ENCODE data around the gene CCDC90B. TPM values are rescaled to one million over a fixed set of nuclear protein-coding genes. Genes with fewer than 3 reads are reported as not detected.

The CCDC90B gene
- total RNA-seq, 3 donors from 2014 or later, result 26.6 to 38.3 (median 26.6) TPM

DNA sequence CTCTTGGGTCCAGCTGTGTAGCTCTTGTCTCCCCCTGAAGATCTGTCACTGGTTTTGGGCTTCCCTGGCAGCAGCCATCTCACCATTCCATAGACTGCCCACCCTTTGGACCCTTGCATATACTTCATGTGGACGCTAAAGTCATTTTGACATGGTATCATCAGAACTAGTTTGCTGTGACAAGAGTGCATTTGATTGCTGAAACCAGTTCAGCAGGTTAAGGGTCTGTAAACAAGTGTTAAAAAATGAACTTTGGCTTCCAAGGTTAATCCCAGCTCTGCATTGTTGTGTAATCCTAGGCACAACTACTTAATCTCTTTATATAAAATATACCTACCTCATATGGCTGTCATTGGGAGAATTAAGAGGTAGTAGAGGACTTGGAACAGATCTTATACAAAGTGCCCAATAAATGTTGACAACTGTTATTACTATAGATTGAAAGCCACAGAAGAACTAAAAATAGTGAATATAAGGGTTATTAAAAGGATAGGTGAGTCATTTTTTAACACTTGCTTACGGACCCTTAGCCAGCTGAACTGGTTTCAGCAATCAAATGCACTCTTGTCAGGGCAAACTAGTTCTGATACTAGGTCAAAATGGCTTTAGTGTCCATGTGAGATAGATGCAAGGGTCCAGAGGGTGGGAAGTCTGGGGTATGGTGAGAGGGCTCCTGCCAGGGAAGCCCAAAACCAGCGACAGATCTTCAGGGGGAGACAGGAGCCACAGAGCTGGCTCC lies 29.4 kb downstream of the CCDC90B start:
- ATAC-seq (peak; percentile 47), DNase-seq (peak in 1 of 3 donors; percentile 4)
- H3K4me1 ChIP-seq (ENCODE audit: low read depth), result no peaks in the 10 kb centered on the region
- no peaks in the 10 kb centered on the region for H3K9me3 ChIP-seq
- H3K4me3 ChIP-seq, result no peak overlapping the region
- intact Hi-C loops (cut with DNase I, micrococcal nuclease), result no loop called here
- peaks cover 6% of the 10 kb centered on the region for H3K36me3 ChIP-seq (ENCODE audit: low read depth)
- TF ChIP-seq, protein P1, sequence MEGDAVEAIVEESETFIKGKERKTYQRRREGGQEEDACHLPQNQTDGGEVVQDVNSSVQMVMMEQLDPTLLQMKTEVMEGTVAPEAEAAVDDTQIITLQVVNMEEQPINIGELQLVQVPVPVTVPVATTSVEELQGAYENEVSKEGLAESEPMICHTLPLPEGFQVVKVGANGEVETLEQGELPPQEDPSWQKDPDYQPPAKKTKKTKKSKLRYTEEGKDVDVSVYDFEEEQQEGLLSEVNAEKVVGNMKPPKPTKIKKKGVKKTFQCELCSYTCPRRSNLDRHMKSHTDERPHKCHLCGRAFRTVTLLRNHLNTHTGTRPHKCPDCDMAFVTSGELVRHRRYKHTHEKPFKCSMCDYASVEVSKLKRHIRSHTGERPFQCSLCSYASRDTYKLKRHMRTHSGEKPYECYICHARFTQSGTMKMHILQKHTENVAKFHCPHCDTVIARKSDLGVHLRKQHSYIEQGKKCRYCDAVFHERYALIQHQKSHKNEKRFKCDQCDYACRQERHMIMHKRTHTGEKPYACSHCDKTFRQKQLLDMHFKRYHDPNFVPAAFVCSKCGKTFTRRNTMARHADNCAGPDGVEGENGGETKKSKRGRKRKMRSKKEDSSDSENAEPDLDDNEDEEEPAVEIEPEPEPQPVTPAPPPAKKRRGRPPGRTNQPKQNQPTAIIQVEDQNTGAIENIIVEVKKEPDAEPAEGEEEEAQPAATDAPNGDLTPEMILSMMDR (IDR thresholded peaks at IDR 0.05), result no peak

DNA sequence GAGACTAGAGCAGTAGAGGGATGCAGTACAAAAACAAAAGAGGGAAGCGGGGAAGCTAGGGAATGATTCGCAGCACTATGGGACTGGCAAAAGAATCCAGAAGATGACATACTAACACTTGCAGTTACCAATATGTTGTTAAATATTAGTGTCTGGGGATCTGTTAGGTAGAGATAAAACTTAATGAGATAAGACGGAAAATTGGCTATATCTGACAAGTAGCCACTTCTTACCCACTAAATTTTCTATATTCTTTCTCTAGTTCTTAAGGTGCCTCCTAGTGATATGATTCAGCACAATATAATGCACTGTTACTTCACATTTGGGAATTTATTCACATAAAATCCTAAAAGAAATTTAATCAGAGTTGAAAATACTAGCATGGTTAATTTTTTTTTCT lies 30.8 kb downstream of the CCDC90B start:
- Histone ChIP-seq H3K36me3 (ENCODE audit: low read depth) (peaks cover 6% of the 10 kb centered on the region), H3K4me3 (no peak overlapping the region), H3K9me3 (no peaks in the 10 kb centered on the region), H3K4me1 (ENCODE audit: low read depth) (no peaks in the 10 kb centered on the region)
- DNase-seq (no peak), ATAC-seq (no peak)
- TF ChIP-seq, protein P1 (IDR thresholded peaks at IDR 0.05), result no peak
- intact Hi-C loops (cut with DNase I, micrococcal nuclease), result no loop called here

DNA sequence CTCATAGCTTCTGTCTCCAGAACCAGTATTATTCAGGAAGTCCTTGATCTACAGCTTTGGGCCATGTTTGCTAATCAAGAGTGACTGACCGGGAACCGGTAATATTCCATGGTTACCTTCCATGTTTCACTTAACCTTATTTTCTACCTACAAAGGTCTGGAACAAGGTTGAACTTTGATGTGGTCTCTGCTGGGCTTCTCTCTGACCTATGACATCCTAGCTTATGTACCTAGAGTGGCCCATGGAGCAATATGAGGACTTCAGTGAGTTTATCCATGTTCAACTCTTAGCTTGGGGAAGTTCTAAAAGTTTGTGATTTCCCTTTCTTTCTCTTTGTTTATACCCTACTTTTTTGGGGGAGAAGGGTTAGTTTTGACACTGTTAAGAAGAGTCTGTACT lies 33.2 kb downstream of the CCDC90B start:
- no peaks in the 10 kb centered on the region for H3K9me3 ChIP-seq
- no peak overlapping the region for H3K4me3 ChIP-seq
- H3K4me1 ChIP-seq (ENCODE audit: low read depth), result no peaks in the 10 kb centered on the region
- no peak for ATAC-seq
- H3K36me3 ChIP-seq (ENCODE audit: low read depth), result no peaks in the 10 kb centered on the region
- TF ChIP-seq, protein P1 (IDR thresholded peaks at IDR 0.05), result no peak
- intact Hi-C loops (cut with DNase I, micrococcal nuclease), result no loop called here
- no peak for DNase-seq

DNA sequence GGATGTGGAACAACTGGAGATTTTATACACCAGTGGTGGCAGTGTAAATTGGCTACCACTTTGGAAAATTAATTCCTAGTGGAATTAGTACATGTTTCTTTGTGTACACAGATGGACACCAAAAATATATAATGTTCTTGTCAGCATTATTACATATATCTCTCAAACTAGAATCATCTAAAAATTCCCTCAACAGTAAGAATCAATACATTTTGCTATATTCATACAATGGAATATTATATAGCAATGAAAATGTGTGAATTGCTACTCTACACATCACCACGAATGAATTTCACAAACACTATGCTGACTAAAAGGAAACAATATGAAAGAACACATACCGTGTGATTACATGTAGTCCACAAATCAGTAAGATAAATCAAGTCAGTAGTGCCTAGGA lies 33.9 kb downstream of the CCDC90B start:
- TF ChIP-seq, protein P1 (IDR thresholded peaks at IDR 0.05), result no peak
- no peaks in the 10 kb centered on the region for H3K36me3 ChIP-seq (ENCODE audit: low read depth)
- ATAC-seq, result no peak
- intact Hi-C loops (cut with DNase I, micrococcal nuclease), result no loop called here
- no peak overlapping the region for H3K4me3 ChIP-seq
- H3K9me3 ChIP-seq, result no peaks in the 10 kb centered on the region
- no peak for DNase-seq
- H3K4me1 ChIP-seq (ENCODE audit: low read depth), result no peaks in the 10 kb centered on the region

DNA sequence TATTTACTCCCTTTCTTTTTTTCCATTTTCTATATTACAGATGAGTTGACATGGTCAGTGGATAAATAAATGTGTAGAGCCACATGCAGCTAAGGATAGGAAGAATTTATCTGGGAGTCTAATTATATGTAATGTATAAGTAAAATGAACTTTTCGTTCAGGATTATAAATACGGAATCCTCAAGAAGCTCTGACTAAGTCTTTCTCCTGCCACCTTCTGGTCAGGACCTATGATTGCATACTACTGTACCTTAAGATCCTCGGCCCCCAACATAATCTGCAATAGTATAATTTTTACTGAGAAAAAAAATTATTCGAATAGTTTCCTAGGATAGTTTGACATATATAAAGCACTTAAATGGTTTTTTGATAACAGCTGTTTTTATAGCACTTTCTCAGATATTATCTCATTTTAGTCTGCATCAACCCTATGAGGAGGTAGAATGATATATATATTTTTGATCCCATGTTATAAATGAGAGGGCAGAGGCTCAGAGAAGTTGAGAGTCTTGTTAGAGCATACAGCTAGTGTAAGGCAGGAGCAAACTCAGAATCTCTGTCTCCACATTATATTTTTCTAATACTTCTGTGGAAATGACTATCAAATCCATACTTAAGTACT lies 36.1 kb downstream of the CCDC90B start:
- DNase-seq (peak in 1 of 3 donors; percentile 19), ATAC-seq (peak; percentile 67)
- no peaks in the 10 kb centered on the region for H3K36me3 ChIP-seq (ENCODE audit: low read depth)
- TF ChIP-seq, protein P1 (IDR thresholded peaks at IDR 0.05), result peak; percentile 47
- no peaks in the 10 kb centered on the region for H3K9me3 ChIP-seq
- intact Hi-C loops (cut with DNase I, micrococcal nuclease), result loop anchor here (10.0 kb wide), 1 partner anchor 345 kb away; the partner anchor contains the start of genes DDIAS (in 2 of the 2) and PRCP (in 2 of the 2)
- H3K4me3 ChIP-seq, result no peak overlapping the region
- H3K4me1 ChIP-seq (ENCODE audit: low read depth), result no peaks in the 10 kb centered on the region
